H9 (cell line): ENCODE results near the gene ZNRF3. TPM values are rescaled to one million over a fixed set of nuclear protein-coding genes. Genes with fewer than 3 reads are reported as not detected.

ENCODE experiments used
- DNase-seq: peaks from one replicate; pipeline ENCODE4 v3.0.0-alpha.2; 2017
- H2AFZ ChIP-seq: one replicate; pipeline ENCODE4 v1.6.1; 2013; ENCODE audit warnings: mild to moderate bottlenecking, low read length, control low read depth, moderate library complexity
- H2AK5ac ChIP-seq: 2 replicates; pipeline ENCODE4 v1.6.1; 2013; ENCODE audit warnings: low read length, control low read depth, mixed read lengths; ENCODE audit not compliant: insufficient read length
- H2BK120ac ChIP-seq: one replicate; pipeline ENCODE4 v1.6.1; 2013; ENCODE audit warnings: low read depth, mild to moderate bottlenecking, low read length, control low read depth, inconsistent platforms; ENCODE audit not compliant: poor library complexity, severe bottlenecking
- H2BK12ac ChIP-seq: 2 replicates; pipeline ENCODE4 v1.6.1; 2013; ENCODE audit warnings: low read length, control low read depth, mixed read lengths, low read depth; ENCODE audit not compliant: insufficient read length
- H2BK15ac ChIP-seq: 2 replicates; pipeline ENCODE4 v1.6.1; 2013; ENCODE audit warnings: low read depth, low read length, control low read depth
- H2BK20ac ChIP-seq: one replicate; pipeline ENCODE4 v1.6.1; 2013; ENCODE audit warnings: low read depth, mild to moderate bottlenecking, low read length, control low read depth, inconsistent platforms; ENCODE audit not compliant: poor library complexity, severe bottlenecking
- H2BK5ac ChIP-seq: 2 replicates; pipeline ENCODE4 v1.6.1; 2013; ENCODE audit warnings: low read length, control low read depth, mixed read lengths; ENCODE audit not compliant: insufficient read length
- H3K14ac ChIP-seq: 2 replicates; pipeline ENCODE4 v1.6.1; 2013; ENCODE audit warnings: low read length, control low read depth; ENCODE audit not compliant: insufficient read depth
- H3K18ac ChIP-seq: 2 replicates; pipeline ENCODE4 v1.6.1; 2013; ENCODE audit warnings: low read depth, mild to moderate bottlenecking, mixed read lengths, low read length, control low read depth; ENCODE audit not compliant: insufficient read length
- H3K23ac ChIP-seq: 2 replicates; pipeline ENCODE4 v1.6.1; 2013; ENCODE audit warnings: low read length, control low read depth, mixed read lengths, low read depth; ENCODE audit not compliant: insufficient read length
- H3K23me2 ChIP-seq: 2 replicates; pipeline ENCODE4 v1.6.1; 2013; ENCODE audit warnings: low read depth, mild to moderate bottlenecking, mixed read lengths, low read length, control low read depth; ENCODE audit not compliant: insufficient read length, poor library complexity, severe bottlenecking
- H3K27ac ChIP-seq: 2 replicates; pipeline ENCODE4 v1.5.1; 2013; ENCODE audit warnings: low read length, control low read depth, mixed read lengths, low read depth; ENCODE audit not compliant: insufficient read length
- H3K27me3 ChIP-seq: 2 replicates; pipeline ENCODE4 v1.6.1; 2013; ENCODE audit warnings: low read length, control low read depth, inconsistent platforms; ENCODE audit not compliant: insufficient read depth
- H3K4ac ChIP-seq: 2 replicates; pipeline ENCODE4 v1.6.1; 2013; ENCODE audit warnings: low read depth, mild to moderate bottlenecking, control low read depth, inconsistent platforms, low read length, moderate library complexity
- H3K4me1 ChIP-seq: 2 replicates; pipeline ENCODE4 v1.6.1; 2013; ENCODE audit warnings: low read length, control low read depth, inconsistent platforms; ENCODE audit not compliant: insufficient read depth
- H3K4me2 ChIP-seq: 2 replicates; pipeline ENCODE4 v1.6.1; 2013; ENCODE audit warnings: low read length, control low read depth, mixed read lengths; ENCODE audit not compliant: insufficient read length, insufficient read depth
- H3K56ac ChIP-seq: 2 replicates; pipeline ENCODE4 v1.6.1; 2013; ENCODE audit warnings: low read depth, mild to moderate bottlenecking, mixed read lengths, low read length, control low read depth; ENCODE audit not compliant: insufficient read length
- H3K79me1 ChIP-seq: 2 replicates; pipeline ENCODE4 v1.6.1; 2013; ENCODE audit warnings: low read depth, mild to moderate bottlenecking, moderate library complexity, low read length, control low read depth, inconsistent platforms; ENCODE audit not compliant: insufficient read depth, poor library complexity, severe bottlenecking
- H3K79me2 ChIP-seq: 2 replicates; pipeline ENCODE4 v1.6.1; 2013; ENCODE audit warnings: low read length, control low read depth, inconsistent platforms; ENCODE audit not compliant: insufficient read depth
- H3K9ac ChIP-seq: 2 replicates; pipeline ENCODE4 v1.6.1; 2013; ENCODE audit warnings: low read length, control low read depth, mixed read lengths; ENCODE audit not compliant: insufficient read length; ENCODE audit errors: extremely low read depth
- H3K9me3 ChIP-seq: one replicate; pipeline ENCODE4 v1.6.1; 2013; ENCODE audit warnings: low read depth, low read length, inconsistent platforms; ENCODE audit not compliant: control insufficient read depth
- H3T11ph ChIP-seq: one replicate; pipeline ENCODE4 v1.6.1; 2013; ENCODE audit warnings: mild to moderate bottlenecking, low read length, control low read depth, inconsistent platforms
- H4K20me1 ChIP-seq: one replicate; pipeline ENCODE4 v1.6.1; 2013; ENCODE audit not compliant: control insufficient read depth, insufficient read length, insufficient read depth
- H4K5ac ChIP-seq: 2 replicates; pipeline ENCODE4 v1.6.1; 2013; ENCODE audit warnings: low read depth, mild to moderate bottlenecking, mixed read lengths, low read length, control low read depth; ENCODE audit not compliant: insufficient read length
- H4K8ac ChIP-seq: replicated peaks from 2 replicates; pipeline ENCODE4 v1.6.1; 2013; ENCODE audit warnings: low read length, control low read depth, mixed read lengths, low read depth; ENCODE audit not compliant: insufficient read length
- H4K91ac ChIP-seq: 2 replicates; pipeline ENCODE4 v1.6.1; 2013; ENCODE audit warnings: low read depth, mild to moderate bottlenecking, moderate library complexity, mixed read lengths, low read length, control low read depth; ENCODE audit not compliant: insufficient read length
- H3K27ac Mint-ChIP-seq, 3 experiments: 2 replicates in 2 of 3; 3 replicates in 1 of 3; pipeline ENCODE4 v1.8.0; 2020 to 2021; ENCODE audit warnings: mixed read lengths in 3 of 3, mild to moderate bottlenecking in 1 of 3, moderate library complexity in 1 of 3
- H3K27me3 Mint-ChIP-seq: 2 replicates; pipeline ENCODE4 v1.8.0; 2021; ENCODE audit warnings: low read depth, mild to moderate bottlenecking, moderate library complexity, mixed read lengths
- H3K36me3 Mint-ChIP-seq, 3 experiments: 2 replicates in 2 of 3; 3 replicates in 1 of 3; pipeline ENCODE4 v1.8.0; 2020 to 2021; ENCODE audit warnings: low read depth in 3 of 3, mixed read lengths in 3 of 3; ENCODE audit not compliant: insufficient read depth in 1 of 3
- H3K4me1 Mint-ChIP-seq, 2 experiments: 2 replicates each; pipeline ENCODE4 v1.8.0; 2020; ENCODE audit warnings: mixed read lengths in 2 of 2
- H3K4me3 Mint-ChIP-seq, 2 experiments: 2 replicates in 1 of 2; 3 replicates in 1 of 2; pipeline ENCODE4 v1.8.0; 2020 to 2021; ENCODE audit warnings: mild to moderate bottlenecking in 2 of 2, mixed read lengths in 2 of 2, moderate library complexity in 1 of 2
- H3K9me3 Mint-ChIP-seq, 2 experiments: 2 replicates in 1 of 2; 3 replicates in 1 of 2; pipeline ENCODE4 v1.8.0; 2020; ENCODE audit warnings: mild to moderate bottlenecking in 2 of 2, mixed read lengths in 2 of 2, moderate library complexity in 1 of 2
- CTCF ChIP-seq: fragments of 200-600 bp; sonication (generic); conservative IDR thresholded peaks from 3 replicates; pipeline ENCODE4 v1.8.0; 2021; ENCODE audit warnings: antibody characterized with exemption, mild to moderate bottlenecking
- WGBS: extraction: QIAGEN DNeasy Blood & Tissue Kit; methylation state at CpG from one replicate; pipeline ENCODE4 v1.1.7; 2013; ENCODE audit warnings: missing lambda C conversion rate, low lambda C conversion rate, mixed read lengths; ENCODE audit not compliant: insufficient read length; ENCODE audit errors: extremely low coverage; 5-methylcytosine and 5-hydroxymethylcytosine counted together
- total RNA-seq: library from RNA; stranded (reverse); gene quantifications from 2 replicates; pipeline ENCODE4 v1.2.1, GENCODE V29; 2021

Gene ZNRF3
- total RNA-seq, 1 experiment from 2014 or later, result 20.6 TPM

DNA sequence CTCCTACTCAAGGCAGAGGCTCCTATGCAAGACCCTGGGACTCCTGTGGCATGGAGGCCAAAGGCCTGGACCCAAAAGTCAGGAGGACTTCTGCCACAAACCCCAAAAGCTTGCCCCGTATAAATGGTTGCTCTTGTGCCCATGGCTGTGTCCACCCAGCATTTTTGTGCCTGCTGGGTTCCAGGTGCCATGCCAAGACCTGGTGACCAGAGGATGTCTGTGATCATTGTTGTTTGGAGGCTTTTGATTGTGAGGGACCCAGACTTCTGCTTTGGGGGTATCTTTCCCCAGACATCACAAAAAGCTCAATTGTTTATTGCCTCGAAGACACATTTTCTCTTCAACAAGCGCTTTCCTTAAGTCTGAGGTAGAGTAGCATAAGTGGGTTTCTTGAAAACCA is 143.2 kb downstream of the ZNRF3 start:
- Mint-ChIP-seq H3K4me1 (peaks cover 46 to 48% of the 10 kb centered on the region in 2 experiments), H3K36me3 (peaks cover 0 to 11% (median 2%) of the 10 kb centered on the region in 3 experiments; a peak in 4 of 7 replicates), H3K27me3 (no peaks in the 10 kb centered on the region), H3K4me3 (no peak overlapping the region), H3K27ac (no peak overlapping the region), H3K9me3 (no peaks in the 10 kb centered on the region)
- no peak overlapping the region for H3K9ac ChIP-seq
- no peak overlapping the region for H3T11ph ChIP-seq
- no peak overlapping the region for H2BK15ac ChIP-seq
- H3K27ac ChIP-seq, result no peak overlapping the region
- no peak overlapping the region for H3K56ac ChIP-seq
- no peaks in the 10 kb centered on the region; the same call in 1 of the 2 replicates for H3K79me2 ChIP-seq
- H3K4me2 ChIP-seq, result no peak overlapping the region
- H3K23ac ChIP-seq, result no peak overlapping the region
- no peaks in the 10 kb centered on the region for H3K79me1 ChIP-seq
- H2BK5ac ChIP-seq, result no peak overlapping the region
- H2BK120ac ChIP-seq, result no peak overlapping the region
- H3K4me1 ChIP-seq, result peaks cover 8% of the 10 kb centered on the region; the same call in 1 of the 2 replicates
- no peak overlapping the region for H3K14ac ChIP-seq
- no peak for TF ChIP-seq CTCF
- H3K4ac ChIP-seq, result no peak overlapping the region
- no peak overlapping the region for H2BK20ac ChIP-seq
- no peaks in the 10 kb centered on the region for H4K20me1 ChIP-seq
- no peak overlapping the region for H4K5ac ChIP-seq
- no peaks in the 10 kb centered on the region for H3K9me3 ChIP-seq
- no peak overlapping the region for H3K18ac ChIP-seq
- WGBS, result no CpG with 5 or more reads among the region's 3 CpGs
- H2BK12ac ChIP-seq, result no peak overlapping the region
- H3K23me2 ChIP-seq, result peaks cover 14% of the 10 kb centered on the region
- no peak overlapping the region for H4K8ac ChIP-seq
- no peaks in the 10 kb centered on the region for H3K27me3 ChIP-seq
- H2AK5ac ChIP-seq, result no peak overlapping the region
- no peak for DNase-seq
- H2AFZ ChIP-seq, result no peak overlapping the region
- H4K91ac ChIP-seq, result no peak overlapping the region
